GM21360 (cell line): ENCODE data around the gene CCL8.
"Not testable (repeated sequence)": the region's sequence is repeated elsewhere in the genome, so short reads cannot be mapped to it uniquely, and the experiment has no call there.

Source experiments
- ATAC-seq: cut with Tn5 transposase; IDR thresholded peaks from one replicate; pipeline ENCODE4 v1.9.1; 2021; ENCODE audit warnings: mild to moderate bottlenecking, moderate library complexity; ENCODE audit not compliant: unreplicated experiment

Gene CCL8

GRCh38 chr17:34313164-34313563 lies 6.1 kb upstream of the CCL8 start:
- ATAC-seq = no peak

GRCh38 chr17:34314279-34314678 lies 5.0 kb upstream of the CCL8 start:
- ATAC-seq = no peak

- ATAC-seq = no peak
Measured at GRCh38 chr17:34318474-34318873, 761 bp upstream of the CCL8 start.

- no peak for ATAC-seq
Measured at GRCh38 chr17:34321964-34322363, 2.7 kb downstream of the CCL8 start.

- not testable (repeated sequence) for ATAC-seq
Measured at GRCh38 chr17:34327580-34327979, 8.3 kb downstream of the CCL8 start.

GRCh38 chr17:34337701-34338100 lies 18.5 kb downstream of the CCL8 start:
- ATAC-seq = no peak

GRCh38 chr17:34339138-34339770 lies 20.0 kb downstream of the CCL8 start:
- ATAC-seq = no peak

GRCh38 chr17:34341916-34342315 lies 22.7 kb downstream of the CCL8 start:
- no peak for ATAC-seq

- ATAC-seq = no peak
Measured at GRCh38 chr17:34347063-34347462, 27.8 kb downstream of the CCL8 start.

GRCh38 chr17:34349751-34350150 lies 30.5 kb downstream of the CCL8 start:
- ATAC-seq = no peak

GRCh38 chr17:34351096-34351495 lies 31.9 kb downstream of the CCL8 start:
- ATAC-seq = no peak

GRCh38 chr17:34352191-34352590 lies 33.0 kb downstream of the CCL8 start:
- ATAC-seq = no peak

- ATAC-seq = no peak
Measured at GRCh38 chr17:34354637-34355036, 35.4 kb downstream of the CCL8 start.

GRCh38 chr17:34356194-34356593 lies 37.0 kb downstream of the CCL8 start, which contains the start of gene CCL13:
Gene CCL13 (plus strand): TSS chr17:34356480. CDS start chr17:34356527, 47 bp downstream.
- no peak for ATAC-seq

- ATAC-seq = no peak
Measured at GRCh38 chr17:34357398-34357797, 38.2 kb downstream of the CCL8 start.

- ATAC-seq = no peak
Measured at GRCh38 chr17:34358631-34359030, 39.4 kb downstream of the CCL8 start.

GRCh38 chr17:34360601-34361270 lies 41.5 kb downstream of the CCL8 start:
- ATAC-seq = no peak

GRCh38 chr17:34361478-34362061 lies 42.3 kb downstream of the CCL8 start:
- ATAC-seq = no peak

GRCh38 chr17:34363183-34363661 lies 44.0 kb downstream of the CCL8 start, which contains the start of gene CCL1:
Gene CCL1 (minus strand): TSS chr17:34363233. CDS start chr17:34363161, 72 bp downstream.
- no peak for ATAC-seq

- ATAC-seq = no peak
Measured at GRCh38 chr17:34364751-34365150, 45.5 kb downstream of the CCL8 start.

GRCh38 chr17:34365340-34365739 lies 46.1 kb downstream of the CCL8 start:
- no peak for ATAC-seq

- ATAC-seq = no peak
Measured at GRCh38 chr17:34366010-34366409, 46.8 kb downstream of the CCL8 start.
